Stimulated activated CD4-positive, alpha-beta T cell treated with anti-CD3 and anti-CD28 coated beads, TNF-alpha, amount 100 ng/mL, for 1 hour (primary cell): Measurements from ENCODE around the gene SNAI3.

Experiments used
- DNase-seq, 3 donors: peaks; one replicate each; pipeline ENCODE4 v3.0.0-alpha.2; 2020; ENCODE audit warnings: low read depth in 3 of 3, low spot score in 1 of 3

The SNAI3 gene

DNA sequence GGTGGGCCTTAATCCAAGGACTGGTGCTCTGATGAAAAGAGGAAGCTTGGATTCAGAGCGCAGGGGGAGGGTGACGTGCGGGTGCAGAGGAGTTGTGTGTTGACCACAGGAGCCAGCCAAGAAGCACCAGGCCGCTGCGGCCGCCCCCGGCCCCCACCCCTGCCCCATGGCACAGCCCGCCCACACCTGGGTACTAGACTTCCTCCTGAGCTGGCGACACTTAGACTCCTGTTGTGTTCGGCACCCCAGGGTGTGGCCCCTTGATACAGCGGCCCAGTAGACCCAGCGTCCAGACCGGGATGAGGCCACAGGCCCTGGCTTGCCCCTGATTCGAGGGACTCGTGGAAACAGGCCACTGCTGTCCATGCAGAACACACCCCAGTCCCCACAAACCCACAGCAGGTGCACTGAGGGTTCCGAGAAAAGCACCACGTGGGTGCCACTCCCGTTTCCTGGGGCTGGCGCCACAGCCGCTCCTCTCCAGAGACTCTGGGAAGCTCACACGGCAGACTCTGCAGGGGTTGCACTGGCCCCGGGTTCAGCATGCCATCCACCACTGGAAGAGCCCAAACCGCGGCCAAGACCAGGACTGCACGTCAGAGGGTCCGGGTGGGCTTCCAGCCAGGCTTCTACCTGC, 5.7 kb upstream of the SNAI3 start:
- DNase-seq: no peak

DNA sequence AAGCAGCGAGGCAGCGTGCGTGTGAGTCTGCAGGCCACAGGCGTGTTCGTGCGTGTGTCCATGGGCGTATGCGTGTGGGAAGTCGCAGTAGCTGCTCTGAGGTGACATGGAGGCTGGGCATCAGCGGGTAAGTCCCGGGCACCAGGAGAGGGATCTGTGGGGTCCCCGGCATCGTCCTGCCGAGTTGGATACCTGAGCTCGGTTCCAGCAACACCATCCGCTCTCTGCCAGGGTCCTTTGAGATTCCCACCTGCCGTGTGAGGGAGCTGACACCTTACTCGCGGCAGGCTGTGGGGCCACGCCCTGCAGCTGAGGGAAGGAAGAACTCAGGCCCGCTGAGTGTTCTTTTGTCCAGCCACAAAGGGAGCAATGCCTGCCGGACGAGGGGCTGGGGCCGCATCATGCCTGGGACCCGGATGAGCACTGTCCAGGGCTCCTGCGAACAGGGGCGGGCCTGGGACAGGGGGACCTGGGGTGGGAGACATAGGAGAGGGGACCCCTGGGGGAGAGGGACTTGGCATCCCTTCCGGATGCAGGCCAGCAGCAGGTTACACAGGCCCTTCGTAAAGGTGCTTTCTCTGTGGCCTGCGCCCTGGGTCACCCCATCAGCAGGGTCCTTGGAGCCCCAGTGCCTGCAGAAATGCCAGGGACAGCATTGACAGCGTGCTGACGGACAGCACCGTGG, 5.0 kb upstream of the SNAI3 start:
- DNase-seq: no peak

DNA sequence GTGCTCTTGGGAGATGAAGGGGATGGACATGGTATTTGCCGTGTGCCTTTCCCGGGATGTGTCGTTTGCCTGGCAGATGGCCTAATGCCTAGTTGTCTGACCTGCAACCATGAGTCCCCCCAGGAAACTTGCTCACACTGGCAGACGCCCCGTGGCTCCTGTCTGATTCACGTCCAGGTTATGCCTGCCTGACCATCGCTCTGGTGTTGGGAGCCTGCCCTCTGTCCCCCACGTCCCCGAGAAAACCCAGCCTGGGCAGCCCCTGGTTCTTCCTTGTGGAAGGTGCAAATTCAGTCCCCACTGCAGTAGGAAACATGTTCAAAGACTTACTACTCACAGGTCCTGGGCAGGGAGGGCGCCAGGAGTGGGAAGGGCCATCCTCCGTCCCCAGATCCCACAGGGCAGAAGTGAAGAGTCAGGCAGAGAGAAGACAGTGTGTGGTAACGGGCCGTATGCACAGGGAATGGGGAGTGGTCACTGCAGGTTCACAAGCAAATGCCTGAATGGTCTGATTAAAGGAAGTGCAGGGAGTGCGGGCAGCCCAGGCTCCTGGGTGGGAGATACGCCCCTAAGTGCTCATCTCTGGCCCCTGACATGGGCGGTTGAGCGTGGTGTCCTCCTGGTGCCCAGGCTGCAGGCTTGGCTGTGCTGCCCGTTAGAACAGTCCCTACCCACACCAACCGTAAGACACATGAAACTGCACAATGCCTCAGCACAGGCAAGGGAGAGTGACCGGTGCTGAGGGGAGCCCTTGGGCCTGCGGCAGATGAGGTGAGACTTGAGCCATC, 4.2 kb upstream of the SNAI3 start:
- DNase-seq: no peak

DNA sequence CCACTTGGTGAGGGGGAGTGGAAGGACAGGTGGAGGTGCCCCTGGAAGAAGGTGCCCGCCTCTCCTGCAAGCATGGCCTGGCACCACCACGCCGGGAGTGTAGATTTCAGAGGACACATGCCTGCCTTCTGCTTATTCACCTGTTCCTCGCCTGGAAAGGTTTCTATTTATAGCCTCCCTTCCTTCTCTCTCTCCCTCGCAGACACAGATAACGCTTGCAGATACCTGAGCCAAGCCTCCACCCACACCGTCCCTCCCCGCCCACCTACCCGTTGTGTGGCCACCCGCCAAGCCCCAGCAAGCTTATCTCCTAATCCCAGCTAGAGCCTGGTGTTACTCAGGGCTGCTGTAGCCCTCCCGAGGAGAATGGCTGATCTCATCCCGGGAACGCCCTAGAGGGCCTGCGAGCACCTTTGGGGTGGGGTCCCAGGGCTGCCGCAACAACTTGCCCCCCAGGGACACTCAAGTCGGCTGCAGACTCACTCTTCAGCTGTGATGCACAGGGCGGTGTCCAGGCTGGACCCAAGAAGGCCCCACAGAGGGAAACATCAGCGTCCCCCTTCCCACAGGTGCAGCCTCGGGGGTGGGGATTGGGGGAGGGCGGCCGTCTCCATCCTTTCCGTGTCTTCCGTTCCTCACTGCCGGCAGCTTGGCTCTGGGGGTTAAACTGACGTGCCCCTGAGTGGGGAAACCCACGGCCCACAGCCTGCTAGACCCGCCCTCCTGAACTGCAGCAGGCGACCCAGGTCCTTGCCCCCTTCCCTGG, 1.9 kb upstream of the SNAI3 start:
- no peak for DNase-seq

DNA sequence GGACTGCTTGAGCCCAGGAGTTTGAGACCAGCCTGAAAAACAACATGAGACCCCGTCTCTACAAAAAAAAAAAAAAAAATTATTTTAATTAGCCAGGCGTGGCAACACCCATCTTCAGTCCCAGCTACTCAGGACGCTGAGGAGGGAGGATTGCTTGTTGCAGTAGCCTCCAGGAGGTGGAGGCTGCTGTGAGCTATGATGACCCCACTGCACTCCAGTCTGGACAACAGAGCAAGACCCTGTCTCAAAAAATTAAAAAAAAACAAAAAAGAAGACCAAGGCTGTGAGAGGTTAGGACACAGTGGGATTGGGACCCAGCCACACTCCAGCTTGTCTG, 1.3 kb upstream of the SNAI3 start:
- no peak for DNase-seq

DNA sequence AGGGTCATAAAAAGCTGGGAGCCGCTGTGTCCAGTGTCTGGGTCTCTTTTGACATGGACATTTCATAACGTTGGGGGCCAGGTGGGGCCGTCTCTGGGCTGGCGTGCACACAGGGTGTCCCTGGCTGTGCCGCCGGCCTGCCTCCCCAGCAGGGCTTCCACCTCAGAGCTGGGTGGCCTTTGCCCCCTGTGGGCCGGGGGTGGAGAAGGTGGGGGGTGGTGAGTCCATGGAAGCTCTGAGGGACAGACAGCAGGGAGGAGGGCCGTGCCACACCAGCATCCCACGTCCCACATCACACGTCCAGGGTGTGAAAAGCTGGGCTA, 908 bp upstream of the SNAI3 start:
- no peak for DNase-seq

DNA sequence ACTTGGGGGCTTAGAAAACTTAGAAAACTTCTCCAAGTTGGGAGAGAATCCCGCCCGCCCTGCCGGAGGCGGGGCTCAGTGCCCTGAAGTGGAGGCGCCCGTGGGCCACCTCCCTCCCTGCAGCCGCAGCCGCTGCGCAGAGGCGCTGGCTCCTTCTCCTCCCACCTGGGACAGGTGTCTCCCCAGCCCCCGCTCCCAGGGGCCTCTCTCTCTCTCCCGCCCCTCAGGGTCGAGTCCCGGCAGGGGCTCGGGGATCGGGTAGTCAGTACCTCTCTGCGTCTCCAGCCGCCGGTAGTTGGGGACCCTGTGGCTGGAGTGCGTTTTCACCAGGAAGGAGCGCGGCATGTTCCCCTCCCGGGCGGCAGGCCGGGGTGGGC, 257 bp downstream of the SNAI3 start:
- no peak for DNase-seq

DNA sequence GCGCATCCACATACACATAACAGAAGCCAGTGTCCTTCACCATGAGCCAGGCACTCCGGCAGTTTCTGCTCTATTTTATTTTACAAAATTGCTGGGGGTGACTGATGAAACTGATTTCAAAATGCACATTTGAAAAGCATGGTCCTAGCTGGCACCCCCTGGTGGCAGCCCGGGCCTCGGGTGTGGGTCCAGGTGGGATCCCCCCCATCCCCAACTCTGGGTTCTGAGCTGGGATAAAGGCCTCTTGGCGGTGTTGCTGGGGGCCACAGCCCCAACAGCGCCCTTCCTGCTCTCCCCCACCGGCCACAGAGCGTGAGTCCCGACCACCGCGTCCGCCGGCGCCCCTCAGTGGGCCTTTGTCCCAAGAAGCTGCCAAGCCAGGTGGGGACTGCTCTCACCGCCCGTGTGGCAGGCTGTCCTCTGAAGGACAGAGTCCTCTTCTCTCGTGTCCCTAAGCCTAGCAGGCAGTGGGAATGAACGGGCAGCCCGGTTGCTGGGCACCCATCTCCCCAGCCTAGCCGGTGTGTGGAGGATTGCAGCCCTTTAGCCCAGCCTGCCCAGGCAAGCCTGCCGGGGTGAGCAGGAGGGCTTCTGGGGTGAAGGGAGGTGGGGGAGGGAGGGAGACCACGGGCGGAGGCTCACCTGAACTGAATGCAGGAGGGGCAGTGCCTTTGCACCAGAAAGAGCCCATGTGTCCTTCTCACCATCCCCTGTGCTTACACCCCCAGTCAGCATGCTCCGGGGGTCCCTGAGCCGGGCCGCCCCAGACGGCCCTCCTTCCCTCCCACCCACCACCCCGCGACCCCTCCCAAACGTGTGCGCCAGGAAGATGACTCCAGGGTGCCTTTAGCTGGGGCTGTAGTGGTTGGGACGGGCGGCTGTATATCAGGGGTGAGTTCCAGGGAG, 898 bp downstream of the SNAI3 start:
- no peak for DNase-seq

DNA sequence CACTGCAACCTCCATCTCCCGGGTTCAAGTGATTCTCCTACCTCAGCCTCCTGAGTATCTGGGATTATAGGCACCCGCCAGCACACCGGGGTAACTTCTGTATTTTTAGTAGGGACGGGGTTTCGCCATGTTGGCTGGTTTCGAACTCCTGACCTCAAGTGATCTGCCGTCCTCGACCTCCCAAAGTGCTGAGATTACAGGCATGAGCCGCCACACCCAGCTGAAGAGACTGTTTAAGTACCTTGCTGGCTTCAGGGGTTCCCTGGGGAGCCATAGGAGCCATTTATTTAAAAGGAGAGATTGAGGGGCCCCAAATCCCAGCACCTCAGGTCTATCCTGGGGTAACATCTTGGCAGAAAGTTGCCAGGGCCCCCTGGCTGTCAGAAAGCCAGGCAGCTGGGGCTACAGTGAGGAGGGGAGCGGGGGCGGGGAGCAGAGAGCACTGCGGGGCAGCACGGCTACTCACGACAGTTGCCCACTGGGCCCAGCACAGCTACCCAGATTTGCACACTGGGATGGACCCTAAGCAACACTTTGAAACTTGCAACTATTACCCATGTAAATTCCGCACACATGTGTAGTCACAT, 1.6 kb downstream of the SNAI3 start:
- DNase-seq: no peak

DNA sequence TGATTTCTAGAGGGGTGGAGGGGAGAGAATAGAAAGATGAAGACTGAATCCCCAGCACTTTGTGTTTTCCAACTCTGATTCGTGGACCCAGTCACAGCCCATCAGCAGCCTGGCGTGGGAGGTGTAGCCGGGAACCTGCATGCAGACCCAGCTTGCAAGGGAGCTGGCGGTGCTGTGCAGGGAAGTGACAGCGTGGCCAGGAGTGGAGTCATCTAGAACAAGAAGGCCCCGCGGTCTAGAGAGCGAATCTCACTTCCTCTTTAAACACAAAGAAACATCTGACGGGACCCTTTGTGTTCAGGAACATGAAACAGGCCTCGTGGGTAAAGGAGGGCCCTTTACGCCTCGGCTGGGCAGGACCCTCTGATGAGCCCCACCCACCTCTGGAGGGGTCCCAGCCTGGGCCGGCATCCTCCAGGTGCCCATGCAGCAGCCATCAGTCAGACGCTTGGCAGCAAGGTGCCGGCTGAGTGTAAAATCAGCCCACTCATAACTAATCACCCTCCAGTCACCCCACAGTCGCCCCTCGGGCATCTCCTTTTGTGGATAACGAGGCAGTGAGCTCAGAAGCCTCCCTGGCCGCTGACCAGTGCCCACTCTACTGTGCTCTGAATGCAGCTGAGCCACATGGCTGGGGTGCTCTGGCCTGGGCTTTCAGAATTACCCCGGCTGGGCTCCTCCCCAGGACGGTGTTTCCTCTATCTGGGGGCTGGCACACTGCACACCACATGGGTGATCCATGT, 4.4 kb downstream of the SNAI3 start:
- DNase-seq: no peak

DNA sequence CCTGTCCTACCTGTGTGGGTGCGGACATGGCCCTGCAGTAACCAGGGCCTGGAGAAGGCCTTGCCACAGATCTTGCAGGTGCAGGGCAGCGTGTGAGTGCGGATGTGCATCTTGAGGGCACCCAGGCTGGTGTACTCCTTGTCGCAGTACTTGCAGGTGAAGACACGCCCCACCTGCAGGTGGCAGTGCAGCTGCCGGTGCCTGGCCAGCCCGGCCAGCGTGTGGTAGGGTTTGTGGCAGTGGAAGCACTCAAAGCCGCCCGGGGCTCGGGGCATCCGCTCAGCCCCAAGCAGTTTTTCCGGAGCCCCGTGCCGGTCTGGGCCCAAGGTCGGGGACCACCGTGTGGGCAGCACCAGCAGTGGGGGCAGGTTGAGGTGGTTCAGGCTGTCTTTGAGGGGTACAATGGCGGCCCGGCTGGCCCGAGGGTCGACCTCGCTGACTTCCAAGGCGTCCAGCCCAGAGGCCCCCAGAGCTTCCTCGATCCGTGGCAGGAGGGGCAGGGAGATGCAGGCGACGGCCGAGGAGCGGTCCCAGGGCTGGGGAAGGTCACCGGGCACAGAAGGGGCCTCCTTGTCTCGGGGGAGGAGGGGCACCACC, 5.1 kb downstream of the SNAI3 start:
- DNase-seq: no peak

DNA sequence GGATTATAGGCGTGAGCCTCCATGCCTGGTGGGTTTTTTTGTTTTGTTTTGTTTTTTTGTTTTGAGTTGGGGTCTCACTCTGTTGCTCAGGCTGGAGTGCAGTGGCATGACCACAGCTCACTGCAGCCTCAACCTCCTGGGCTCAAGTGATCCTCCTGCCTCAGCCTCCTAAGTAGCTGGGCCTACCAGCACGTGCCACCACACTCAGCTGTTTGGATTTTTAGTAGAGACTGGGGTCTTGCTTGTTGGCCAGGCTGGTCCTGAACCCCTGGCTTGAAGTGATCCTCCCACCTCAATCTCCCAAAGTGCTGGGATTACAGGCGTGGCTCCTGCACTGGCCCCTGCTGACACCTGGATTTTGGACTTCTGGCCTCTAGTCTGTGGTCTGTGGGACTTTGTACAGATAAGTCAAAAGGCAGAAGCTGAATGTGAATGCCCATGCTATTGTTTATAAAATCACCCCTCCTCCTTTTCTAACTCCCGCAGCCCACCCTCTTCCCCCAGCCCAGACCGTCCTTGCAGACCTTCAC, 5.7 kb downstream of the SNAI3 start:
- DNase-seq: no peak

DNA sequence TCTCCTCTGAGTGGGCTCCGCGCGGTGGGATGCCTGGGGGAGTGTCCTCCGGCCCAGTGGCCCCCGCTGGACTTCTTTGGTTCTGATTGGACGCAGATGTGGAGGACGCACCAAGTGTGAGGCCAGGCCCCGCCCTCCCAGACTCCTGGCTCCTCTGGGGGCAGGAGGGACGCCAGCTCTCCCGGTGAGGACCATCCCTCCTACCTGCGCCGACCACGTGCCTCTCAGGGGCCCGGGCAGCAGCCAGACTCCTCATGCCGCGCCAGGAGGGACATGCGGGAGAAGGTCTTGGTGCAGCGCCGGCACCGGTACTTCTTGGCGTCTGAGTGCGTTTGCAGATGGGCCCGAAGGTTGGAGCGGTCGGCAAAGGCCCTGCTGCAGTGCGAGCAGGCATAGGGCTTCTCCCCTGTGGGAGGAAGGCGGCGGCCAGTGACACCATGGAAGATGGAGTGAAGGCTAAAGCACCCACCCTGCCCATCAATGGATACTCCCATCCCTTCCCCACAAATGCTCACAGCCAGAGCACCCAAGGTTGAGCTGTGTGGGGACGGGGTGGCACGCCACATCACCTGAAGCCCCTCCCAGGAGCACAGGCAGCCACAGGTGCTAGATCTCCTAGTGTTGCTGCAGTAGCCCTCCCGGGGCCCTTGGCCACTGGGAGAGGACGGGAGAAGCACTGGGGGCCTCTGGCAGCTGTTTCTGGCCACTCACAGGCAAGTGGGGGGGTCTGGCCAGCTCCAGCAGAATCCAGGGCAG, 7.9 kb downstream of the SNAI3 start:
- no peak for DNase-seq

DNA sequence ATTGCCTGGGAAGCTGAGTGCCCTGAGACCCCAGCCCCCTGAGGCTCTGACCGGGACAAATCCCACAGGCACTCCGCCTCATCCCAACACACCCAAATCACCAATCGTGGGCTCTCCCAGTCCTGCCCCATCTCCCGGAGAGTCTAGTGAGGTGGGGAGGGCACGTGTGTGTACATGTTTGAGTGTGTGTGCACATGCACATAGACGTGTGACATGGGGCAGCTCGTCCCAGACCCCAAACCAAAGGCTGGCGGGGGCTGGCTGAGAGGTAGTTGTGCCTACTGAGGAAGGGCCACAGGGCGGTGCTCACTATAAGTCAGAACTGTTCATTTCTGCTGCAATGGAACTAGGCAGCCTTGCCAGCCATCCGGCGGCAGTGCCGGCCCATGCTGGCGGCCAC, 8.6 kb downstream of the SNAI3 start:
- DNase-seq: no peak

DNA sequence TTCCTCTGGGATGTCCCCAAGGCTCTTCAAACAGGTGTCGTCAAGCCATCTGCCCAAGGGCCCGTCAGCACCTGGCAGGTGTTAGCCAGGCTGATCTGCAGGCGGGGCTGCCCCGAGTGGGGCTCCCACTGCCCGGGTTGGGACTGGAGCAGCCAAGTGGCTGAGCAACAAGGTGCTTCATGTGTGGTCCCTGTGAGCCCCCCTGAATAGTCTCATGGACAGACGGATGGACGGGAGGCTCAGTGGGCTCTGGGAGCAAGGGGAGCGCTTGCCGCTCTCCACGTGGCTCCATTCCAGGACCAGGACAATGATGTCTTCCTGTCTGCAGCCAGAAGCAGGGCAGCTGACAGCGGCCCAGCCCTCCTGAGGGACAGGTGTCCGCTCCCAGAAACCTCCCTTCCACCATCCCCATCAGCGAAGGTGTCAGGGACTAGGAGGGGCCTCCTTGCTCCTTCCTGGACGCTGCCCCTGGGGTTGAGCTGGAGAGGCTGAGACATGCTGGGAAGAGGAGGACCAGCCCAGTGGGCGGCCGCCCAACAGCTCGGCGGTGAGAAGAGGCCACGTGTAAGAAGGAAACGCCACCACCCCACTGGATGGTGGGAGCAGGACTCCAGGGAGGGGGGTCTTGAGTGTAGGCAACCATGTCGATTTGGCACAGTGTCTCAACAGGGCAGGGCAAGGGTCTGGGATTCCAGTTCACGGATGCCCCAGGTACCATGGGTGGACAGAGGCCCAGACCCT, 9.6 kb downstream of the SNAI3 start:
- DNase-seq: no peak

DNA sequence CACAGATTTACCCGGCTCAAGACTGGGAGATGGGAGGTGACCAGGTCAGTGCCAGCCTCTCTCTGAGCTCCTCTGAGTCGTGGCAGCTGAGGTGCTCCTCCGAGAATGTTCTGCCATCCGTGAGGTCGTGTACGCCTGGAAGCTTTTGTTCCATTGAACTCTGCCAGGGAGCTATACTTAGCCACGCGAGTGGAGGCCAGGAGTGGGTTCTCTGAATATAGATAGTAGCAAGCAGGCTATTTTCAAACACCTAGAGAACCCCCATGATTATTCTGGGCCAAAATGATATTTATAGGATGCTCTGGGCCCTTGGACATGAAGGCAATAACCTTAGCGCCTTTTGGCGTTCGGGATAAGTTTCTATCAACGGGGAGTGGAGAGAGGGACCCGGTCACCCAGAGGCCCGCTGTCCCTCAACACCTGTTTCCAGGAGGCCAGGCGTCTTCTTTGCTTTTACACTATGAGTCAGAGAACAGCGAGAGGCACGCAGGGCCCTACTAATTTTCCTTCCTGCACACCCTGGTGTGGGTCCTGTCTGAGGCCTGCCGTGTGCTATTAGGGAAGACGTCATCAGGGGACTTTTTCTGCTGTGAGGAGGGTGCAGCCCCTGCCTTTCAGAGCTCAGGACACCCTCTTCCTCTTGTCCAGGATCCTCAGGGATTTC, 12.5 kb downstream of the SNAI3 start:
- DNase-seq: no peak

DNA sequence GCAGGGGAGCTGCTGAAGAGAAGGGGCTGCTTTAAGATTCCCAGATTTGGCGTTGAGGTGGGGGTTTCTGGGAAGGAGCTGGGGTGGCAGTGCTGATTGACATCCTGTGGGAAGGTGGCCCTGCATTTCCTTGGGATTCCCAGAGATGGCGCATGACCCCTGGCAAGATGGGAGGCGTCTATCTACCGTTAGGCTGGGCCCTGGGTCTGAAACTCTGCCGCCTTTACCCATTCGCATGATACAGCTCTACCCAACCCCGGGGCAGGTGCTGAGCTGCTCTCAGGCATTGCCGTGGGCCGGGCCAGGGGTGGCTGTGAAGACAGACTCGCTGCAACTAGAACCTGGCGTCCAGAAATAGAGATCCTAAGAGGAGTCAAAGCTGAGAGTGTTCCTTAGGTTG, 13.5 kb downstream of the SNAI3 start:
- no peak for DNase-seq
